ENCODE measurements around the gene BRMS1. TPM values are rescaled to one million over a fixed set of nuclear protein-coding genes. Genes with fewer than 3 reads are reported as not detected.

BRMS1 gene
- total and polyA plus RNA-seq, 2 experiments from 2014 or later: 59.1 to 61.7 TPM

GRCh38 chr11:66327171-66328030 lies 17.5 kb downstream of the BRMS1 start:
- TF ChIP-seq POLR2AphosphoS5 (IDR thresholded peaks at IDR 0.05; ENCODE audit: low read depth) (no peak), NANOG (IDR thresholded peaks at IDR 0.05; ENCODE audit: borderline replicate concordance) (no peak), REST (IDR thresholded peaks at IDR 0.05; ENCODE audit: unreplicated experiment) (no peak)
- TF ChIP-seq, protein P1, sequence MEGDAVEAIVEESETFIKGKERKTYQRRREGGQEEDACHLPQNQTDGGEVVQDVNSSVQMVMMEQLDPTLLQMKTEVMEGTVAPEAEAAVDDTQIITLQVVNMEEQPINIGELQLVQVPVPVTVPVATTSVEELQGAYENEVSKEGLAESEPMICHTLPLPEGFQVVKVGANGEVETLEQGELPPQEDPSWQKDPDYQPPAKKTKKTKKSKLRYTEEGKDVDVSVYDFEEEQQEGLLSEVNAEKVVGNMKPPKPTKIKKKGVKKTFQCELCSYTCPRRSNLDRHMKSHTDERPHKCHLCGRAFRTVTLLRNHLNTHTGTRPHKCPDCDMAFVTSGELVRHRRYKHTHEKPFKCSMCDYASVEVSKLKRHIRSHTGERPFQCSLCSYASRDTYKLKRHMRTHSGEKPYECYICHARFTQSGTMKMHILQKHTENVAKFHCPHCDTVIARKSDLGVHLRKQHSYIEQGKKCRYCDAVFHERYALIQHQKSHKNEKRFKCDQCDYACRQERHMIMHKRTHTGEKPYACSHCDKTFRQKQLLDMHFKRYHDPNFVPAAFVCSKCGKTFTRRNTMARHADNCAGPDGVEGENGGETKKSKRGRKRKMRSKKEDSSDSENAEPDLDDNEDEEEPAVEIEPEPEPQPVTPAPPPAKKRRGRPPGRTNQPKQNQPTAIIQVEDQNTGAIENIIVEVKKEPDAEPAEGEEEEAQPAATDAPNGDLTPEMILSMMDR (conservative IDR thresholded peaks at IDR 0.05; ENCODE audit: low read depth in 2 of 2): no peak
- Mint-ChIP-seq H3K9me3 (no peaks in the 10 kb centered on the region), H3K36me3 (ENCODE audit: low read depth) (no peaks in the 10 kb centered on the region), H3K27me3 (ENCODE audit: insufficient read depth, low read depth, poor library complexity) (peaks cover 21% of the 10 kb centered on the region), H3K4me3 (no peak overlapping the region; the same call in 2 of the 3 replicates), H3K4me1 (peaks cover 21% of the 10 kb centered on the region), H3K27ac (no peak overlapping the region)
- H3K27me3 ChIP-seq (ENCODE audit: insufficient read depth): no peaks in the 10 kb centered on the region
- H3K9me2 ChIP-seq (ENCODE audit: insufficient read depth): no peaks in the 10 kb centered on the region
- H3K27ac ChIP-seq (ENCODE audit: low read depth): no peak overlapping the region
- no peaks in the 10 kb centered on the region for H4K20me1 ChIP-seq (replicated peaks; ENCODE audit: insufficient read depth)
- ATAC-seq (no peak), DNase-seq (ENCODE audit: low spot score) (no peak)
- H3F3A ChIP-seq (replicated peaks; ENCODE audit: low read depth): no peaks in the 10 kb centered on the region
- H2AFZ ChIP-seq: no peak overlapping the region
- no peak overlapping the region for H3K4me3 ChIP-seq
- no peaks in the 10 kb centered on the region for H3K79me2 ChIP-seq (replicated peaks; ENCODE audit: insufficient read depth)
- no peak overlapping the region for H3K4me2 ChIP-seq
- peaks cover 5% of the 10 kb centered on the region; the same call in 1 of the 2 replicates for H3K4me1 ChIP-seq (ENCODE audit: insufficient read depth)
- no peaks in the 10 kb centered on the region for H3K36me3 ChIP-seq (ENCODE audit: insufficient read depth)

- DNase-seq (ENCODE audit: low spot score): no peak
- H3K27me3 Mint-ChIP-seq (ENCODE audit: insufficient read depth, low read depth, poor library complexity): peaks cover 24% of the 10 kb centered on the region
- Histone ChIP-seq H3K36me3 (ENCODE audit: insufficient read depth) (no peaks in the 10 kb centered on the region), H3K27me3 (ENCODE audit: insufficient read depth) (no peaks in the 10 kb centered on the region), H2AFZ (no peak overlapping the region), H3F3A (replicated peaks; ENCODE audit: low read depth) (no peaks in the 10 kb centered on the region), H4K20me1 (replicated peaks; ENCODE audit: insufficient read depth) (no peaks in the 10 kb centered on the region), H3K27ac (ENCODE audit: low read depth) (no peak overlapping the region), H3K4me2 (no peak overlapping the region), H3K9me2 (ENCODE audit: insufficient read depth) (no peaks in the 10 kb centered on the region), H3K4me1 (ENCODE audit: insufficient read depth) (peaks cover 5% of the 10 kb centered on the region; the same call in 1 of the 2 replicates), H3K79me2 (replicated peaks; ENCODE audit: insufficient read depth) (no peaks in the 10 kb centered on the region), H3K4me3 (no peak overlapping the region)
- no peaks in the 10 kb centered on the region for H3K36me3 Mint-ChIP-seq (ENCODE audit: low read depth)
- TF ChIP-seq REST (IDR thresholded peaks at IDR 0.05; ENCODE audit: unreplicated experiment) (no peak), ZNF114 (CRISPR knock-in tag; IDR thresholded peaks at IDR 0.05) (no peak), JUNB (IDR thresholded peaks at IDR 0.05; ENCODE audit: unreplicated experiment) (no peak)
- H3K9me3 Mint-ChIP-seq: no peaks in the 10 kb centered on the region; the same call in 2 of the 3 replicates
- H3K4me1 Mint-ChIP-seq: peaks cover 21% of the 10 kb centered on the region
- no peak for ATAC-seq
- no peak overlapping the region for H3K27ac Mint-ChIP-seq
- H3K4me3 Mint-ChIP-seq: no peak overlapping the region
These were observed 18.4 kb downstream of the BRMS1 start for GRCh38 chr11:66326261-66327111.

All from GM23338 (cell line).